HG02571 (cell line): ENCODE data around the gene NDUFB10.

Source experiments
- ATAC-seq: cut with Tn5 transposase; IDR thresholded peaks from one replicate; pipeline ENCODE4 v1.9.1; 2021; ENCODE audit warnings: mild to moderate bottlenecking, moderate library complexity; ENCODE audit not compliant: unreplicated experiment

NDUFB10 gene

DNA sequence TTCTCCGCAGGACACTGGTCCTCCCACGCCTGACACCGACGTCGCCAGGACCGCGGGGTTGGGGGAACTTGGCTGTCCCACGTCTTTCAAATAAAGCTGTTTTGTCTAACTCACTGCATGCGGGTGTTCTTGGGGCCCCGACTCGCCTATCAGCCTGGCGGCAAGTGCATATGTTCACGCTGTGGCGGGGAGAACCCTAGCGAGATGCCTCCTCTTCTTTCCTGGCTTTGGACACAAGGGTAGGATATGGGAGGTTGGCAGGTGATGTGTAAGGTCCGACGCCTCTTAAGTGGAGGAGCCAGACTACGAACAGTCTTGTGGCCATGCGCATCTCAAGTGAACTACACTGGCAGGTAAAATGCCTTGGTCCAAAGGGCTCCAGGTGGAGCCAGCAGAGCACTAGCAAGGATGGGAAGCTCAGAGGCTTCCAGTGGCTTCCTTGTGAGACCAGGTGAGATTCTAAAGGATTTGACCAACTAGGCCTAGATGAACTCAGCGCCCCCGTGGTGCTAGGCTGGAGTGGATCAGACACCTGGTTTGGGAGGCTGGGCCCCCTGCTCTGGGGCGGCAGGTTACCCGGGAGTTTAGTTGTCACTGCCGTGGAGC is 6.2 kb downstream of the NDUFB10 start:
- no peak for ATAC-seq

DNA sequence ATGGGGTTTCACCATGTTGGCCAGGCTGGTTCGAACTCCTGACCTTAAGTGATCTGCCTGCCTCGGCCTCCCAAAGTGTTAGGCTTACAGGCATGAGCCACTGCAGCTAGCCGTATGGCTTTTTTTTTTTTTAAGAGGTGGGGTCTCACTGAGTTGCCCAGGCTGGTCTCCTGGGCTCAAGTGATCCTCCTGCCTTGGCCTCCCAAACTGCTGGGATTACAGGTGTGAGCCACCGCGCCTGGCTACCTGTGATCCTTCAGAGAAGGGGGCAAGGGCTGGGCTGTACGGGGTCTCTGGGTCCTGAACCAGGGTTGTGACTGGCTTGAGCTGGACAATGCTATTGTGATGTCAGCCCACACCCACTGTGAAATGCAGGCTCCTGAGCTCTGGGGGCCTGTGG is 7.1 kb downstream of the NDUFB10 start, which contains the start of gene RNF151:
Gene RNF151 (plus strand): TSS at position 397 of the 400 bp plus-strand sequence. CDS start 26 bp downstream, outside the sequence.
- no peak for ATAC-seq

DNA sequence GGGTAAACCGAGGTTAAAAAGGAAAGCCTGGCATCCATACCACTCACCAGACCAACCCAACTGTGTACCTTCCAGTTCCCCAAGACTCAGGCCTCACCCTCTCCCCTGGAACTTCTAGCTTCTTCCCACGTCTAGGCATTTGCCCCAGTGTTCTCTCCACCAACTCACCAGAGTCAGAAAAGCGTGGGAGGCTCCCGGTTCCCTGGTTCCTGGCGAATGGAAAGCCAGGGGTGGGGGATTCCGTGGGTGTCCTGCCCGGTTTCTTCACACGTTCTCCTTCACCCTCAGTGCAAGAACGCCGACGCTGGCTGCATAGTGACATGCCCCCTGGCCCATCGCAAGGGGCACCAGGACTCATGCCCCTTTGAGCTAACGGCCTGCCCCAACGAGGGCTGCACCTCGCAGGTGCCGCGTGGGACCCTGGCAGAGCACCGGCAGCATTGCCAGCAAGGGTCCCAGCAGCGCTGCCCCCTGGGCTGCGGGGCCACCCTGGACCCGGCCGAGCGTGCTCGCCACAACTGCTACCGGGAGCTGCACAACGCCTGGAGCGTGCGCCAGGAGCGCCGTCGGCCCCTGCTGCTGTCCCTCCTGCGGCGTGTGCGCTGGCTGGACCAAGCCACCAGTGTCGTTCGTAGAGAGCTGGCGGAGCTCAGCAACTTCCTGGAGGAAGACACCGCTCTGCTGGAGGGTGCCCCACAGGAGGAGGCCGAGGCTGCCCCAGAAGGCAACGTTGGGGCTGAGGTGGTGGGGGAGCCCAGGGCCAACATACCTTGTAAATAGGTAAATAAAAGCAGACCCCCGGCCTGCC is 9.0 kb downstream of the NDUFB10 start:
- ATAC-seq, result no peak

DNA sequence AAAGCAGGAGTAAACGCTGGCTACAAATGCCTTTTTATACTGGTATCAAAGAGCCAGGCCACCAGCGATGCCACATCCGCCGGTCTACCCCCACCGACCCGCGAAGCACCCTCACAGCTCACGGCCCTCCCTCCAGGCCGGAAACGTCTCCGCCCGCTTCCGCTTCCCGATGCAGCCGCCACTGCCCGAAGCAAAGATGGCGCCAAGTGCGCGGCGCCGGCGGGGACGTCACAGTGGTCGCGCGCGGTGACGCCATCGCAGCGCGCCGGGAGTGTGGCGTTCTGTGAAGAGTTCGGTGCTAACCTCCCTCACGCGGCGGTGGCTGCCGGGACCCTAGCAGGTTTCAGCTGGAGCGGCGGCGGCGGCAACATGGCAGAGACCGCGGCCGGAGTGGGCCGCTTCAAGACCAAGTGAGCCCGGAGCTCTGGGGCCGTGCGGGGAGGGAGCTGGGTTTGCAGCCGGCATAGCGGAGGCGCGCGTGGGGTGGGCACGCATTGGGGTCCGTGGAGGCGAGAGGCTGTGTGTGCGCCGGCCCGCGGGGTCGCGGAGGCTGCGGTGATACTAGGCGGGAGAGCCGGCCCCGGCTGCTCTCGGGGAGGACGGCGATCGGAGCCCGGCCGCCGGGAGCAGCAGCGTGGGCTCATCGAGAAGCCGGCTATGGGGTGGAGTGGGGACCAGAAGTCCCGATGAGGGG is 12.6 kb downstream of the NDUFB10 start, which contains the start of gene TBL3:
Gene TBL3 (plus strand): TSS at position 258 of the 694 bp plus-strand sequence. CDS start 112 bp downstream, at position 370.
- ATAC-seq, result peak; percentile 66

DNA sequence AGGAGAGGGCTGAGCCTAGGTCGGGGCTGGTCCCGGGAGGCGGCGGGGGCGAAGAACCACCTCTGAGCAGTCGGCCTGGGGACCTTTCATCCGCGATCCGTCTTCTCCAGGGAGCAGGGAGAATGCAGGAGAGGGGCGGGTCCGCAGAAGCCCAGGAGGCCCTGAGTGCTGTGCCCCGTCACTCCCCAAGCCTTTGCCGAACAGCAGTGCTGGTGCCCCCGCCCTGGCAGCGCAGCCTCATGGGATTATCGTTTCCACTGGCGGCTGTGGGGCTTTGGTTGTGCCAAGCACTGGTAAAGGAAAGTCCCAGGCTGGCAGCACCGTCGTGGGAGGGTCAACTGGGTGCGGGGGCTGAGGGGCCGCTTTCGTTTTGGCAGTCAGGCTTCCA is 13.1 kb downstream of the NDUFB10 start:
- ATAC-seq, result no peak

DNA sequence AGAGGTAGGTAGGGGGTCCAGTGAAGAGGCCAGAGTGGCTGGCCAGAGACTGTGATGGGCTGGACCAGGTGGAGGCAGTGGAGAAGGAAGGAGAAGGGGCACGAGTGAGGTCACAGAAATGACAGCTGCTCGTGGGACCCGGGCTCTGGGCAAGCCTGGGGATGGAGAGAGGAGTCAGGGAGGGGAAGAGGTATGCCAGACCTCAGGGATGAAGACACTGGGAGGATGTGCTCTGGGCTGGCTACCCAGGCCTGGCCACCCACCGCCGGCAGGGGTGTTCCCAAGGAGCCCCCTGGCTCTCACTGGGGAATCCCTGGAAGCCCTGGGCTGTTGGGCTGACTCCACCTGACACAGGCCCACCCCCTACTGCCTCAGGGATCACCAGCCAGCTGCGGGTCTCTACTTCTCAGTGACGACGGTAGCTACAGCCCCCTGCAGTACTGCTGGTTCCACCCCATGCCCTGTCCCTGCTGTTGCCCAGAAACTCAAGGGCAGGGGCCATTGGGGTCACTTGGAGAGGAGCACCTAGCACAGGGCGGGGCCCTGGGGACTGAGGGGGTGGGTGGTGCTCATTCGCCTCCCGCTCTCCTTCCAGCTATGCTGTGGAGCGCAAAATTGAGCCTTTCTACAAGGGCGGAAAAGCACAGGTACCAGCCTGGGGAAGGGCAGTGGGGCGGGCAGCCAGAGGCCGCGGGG is 14.3 kb downstream of the NDUFB10 start:
- no peak for ATAC-seq

DNA sequence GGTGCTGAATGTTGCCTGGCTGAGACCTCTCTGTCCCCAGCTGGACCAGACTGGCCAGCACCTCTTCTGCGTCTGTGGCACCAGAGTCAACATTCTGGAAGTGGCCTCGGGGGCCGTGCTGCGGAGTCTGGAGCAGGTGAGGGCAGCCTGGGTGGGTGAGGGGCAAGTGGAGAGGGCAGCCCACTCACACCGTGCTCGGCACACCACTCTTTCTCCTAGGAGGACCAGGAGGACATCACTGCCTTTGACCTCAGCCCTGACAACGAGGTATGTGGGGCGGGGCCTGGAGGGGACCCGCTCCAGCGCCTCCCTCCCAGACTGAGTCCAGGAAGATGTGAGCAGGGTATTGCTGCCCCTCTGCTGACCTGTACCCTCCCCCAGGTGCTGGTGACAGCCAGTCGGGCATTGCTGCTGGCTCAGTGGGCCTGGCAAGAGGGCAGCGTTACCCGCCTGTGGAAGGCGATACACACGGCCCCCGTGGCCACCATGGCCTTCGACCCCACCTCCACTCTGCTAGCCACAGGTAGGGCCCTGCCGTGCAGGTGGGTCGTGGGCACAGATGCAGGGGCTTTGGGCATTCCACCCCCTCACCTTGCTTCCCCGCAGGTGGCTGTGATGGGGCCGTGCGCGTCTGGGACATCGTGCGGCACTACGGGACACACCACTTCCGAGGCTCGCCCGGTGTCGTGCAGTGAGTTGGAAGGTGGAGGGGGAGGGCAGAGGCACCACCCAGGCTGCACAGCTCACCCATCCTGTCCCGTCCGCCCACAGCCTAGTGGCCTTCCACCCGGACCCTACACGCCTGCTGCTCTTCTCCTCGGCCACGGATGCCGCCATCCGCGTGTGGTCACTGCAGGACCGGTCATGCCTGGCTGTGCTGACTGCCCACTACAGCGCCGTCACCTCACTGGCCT is 15.1 kb downstream of the NDUFB10 start:
- ATAC-seq, result no peak

DNA sequence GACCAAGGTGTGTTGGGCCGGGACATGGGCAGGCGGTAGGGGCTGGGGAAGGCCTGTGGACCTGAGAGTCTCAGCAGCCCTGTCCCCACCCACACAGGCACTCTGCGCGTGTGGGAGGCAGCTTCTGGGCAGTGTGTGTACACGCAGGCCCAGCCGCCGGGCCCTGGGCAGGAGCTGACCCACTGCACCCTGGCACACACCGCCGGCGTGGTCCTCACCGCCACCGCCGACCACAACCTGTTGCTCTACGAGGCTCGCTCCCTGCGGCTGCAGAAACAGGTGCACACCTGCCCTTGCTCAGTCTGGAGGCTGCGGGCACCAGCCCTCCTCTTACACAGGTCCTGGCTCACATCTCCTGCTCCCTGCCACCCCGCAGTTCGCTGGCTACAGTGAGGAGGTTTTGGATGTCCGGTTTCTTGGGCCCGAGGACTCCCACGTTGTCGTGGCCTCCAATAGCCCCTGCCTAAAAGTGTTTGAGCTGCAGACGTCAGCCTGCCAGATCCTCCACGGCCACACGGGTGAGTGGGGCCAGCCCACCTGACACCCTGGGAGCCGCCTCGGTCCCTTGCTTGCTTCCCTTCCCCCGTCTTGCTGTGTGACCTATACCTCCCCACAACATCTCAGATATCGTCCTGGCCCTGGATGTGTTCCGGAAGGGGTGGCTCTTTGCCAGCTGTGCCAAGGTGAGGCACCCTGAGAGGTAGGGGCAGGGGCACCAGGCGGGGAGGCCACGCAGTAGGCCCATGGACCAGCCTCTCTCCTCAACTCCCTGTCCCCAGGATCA is 16.3 kb downstream of the NDUFB10 start:
- no peak for ATAC-seq

DNA sequence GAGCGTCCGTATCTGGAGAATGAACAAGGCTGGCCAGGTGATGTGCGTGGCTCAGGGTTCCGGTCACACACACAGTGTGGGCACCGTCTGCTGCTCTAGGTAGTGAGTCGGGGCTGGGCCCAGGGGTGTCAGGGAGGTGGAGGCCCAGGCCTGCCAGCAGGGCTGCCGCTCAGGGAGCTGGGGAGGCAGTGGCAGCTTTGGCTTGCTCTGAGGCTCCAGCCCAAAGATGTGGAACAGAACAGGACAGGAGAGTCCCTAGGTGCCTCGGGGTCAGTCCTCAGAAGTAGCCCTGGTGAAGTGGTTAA is 16.8 kb downstream of the NDUFB10 start:
- ATAC-seq, result no peak

DNA sequence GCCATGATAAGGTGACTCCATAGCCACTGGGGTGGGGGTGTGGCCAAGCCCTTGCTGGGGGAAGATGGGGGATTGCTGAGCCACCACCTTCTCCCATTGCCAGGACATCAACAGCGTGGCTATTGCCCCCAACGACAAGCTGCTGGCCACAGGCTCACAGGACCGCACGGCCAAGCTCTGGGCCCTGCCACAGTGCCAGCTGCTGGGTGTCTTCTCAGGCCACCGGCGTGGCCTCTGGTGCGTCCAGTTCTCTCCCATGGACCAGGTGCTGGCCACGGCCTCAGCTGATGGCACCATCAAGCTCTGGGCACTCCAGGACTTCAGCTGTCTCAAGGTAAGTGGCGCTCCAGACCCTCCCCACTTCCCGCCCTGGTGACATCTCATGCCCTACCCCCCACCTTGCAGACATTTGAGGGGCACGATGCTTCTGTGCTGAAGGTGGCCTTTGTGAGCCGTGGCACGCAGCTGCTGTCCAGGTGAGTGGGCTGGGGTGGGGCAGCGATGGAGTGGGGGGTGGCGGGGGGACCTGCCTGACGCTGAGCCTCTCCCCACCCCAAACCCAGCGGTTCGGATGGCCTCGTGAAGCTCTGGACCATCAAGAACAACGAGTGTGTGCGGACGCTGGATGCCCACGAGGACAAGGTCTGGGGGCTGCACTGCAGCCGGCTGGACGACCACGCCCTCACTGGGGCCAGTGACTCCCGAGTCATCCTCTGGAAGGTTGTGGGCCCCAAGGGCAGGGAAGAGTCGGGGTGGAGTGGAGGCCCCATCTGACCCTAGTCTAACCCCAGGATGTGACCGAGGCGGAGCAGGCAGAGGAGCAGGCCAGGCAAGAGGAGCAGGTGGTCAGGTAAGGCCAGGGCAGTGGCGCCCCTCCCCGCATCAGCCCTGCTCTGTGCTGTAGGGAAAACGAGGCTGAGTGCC is 17.9 kb downstream of the NDUFB10 start:
- no peak for ATAC-seq

DNA sequence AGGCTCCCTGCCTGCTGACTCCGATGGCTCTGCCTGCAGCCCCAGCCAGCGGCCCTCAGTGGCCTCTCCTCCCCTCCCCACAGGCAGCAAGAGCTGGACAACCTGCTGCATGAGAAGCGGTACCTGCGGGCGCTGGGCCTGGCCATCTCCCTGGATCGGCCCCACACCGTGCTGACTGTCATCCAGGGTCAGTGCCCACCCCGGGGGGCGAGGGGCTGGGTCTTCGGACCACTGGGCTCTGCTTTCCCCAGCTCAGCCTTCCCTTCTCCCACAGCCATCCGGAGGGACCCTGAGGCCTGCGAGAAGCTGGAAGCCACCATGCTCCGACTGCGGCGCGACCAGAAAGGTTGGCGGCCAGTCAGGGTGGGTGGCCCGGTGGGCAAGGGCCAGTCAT is 18.5 kb downstream of the NDUFB10 start:
- no peak for ATAC-seq

DNA sequence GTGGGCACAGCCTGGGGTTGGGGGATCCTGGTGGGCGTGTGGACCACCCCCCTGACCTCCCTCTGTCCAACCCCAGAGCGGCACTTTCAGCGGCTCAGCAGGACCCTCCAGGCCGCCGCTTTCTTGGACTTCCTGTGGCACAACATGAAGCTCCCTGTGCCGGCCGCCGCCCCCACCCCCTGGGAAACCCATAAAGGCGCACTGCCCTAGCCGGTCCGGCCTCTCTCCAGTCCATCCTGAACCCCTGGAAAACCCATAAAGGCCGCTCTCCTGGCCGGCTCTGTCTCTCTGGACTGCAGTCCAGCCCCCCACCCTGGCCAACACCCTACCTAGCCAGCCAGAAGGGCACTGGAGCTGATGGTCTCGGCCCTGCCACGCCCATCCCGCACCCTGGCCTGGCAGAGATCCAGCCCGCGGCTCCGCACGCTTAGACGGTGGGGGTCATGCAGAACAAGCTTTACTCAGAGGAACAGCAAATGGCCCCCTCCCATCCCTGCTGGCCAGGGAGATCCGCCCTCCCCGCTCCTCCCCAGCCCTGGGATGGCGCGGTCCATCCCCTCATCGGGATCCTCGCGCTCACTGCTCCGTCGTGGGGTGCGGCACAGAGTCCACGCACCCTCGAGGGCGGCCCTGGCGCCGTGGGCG is 19.3 kb downstream of the NDUFB10 start:
- no peak for ATAC-seq

DNA sequence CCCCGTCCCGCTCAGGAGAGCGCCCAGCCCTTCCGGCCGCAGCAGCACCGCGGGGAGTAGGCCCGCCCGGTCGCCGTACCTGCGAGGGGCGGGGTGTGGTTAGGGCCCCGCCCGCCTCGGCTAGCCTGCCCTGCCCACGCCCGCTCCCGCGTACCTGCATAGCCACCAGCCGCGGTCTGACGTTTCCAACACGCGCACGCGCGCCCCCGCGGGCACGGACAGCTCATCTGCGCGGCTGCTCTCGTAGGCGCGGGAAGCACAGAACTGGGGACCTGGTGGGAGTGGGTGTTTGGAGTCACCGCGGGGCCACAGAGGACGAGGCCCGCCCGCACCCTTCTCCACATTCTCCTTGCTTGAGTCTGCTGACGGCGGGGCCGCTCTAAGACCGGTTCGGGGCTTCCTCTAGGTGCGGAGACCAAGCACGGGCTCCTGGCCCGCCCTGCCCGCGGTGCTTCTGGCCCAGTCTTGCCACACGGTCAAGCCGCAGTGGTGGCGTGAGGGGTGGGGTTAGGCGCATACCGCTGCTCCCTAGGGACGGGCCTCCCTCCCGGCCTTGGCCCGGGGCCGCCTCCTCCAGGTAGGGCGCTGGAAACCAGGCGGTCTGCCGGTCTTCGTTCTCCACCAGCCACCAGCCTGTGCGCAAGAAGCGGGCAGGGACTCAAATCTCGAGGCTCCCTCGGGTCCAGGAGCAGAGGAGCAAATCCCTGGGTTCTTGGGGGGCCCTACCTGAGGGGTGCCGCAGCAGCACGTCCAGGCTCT is 20.1 kb downstream of the NDUFB10 start:
- ATAC-seq, result no peak

DNA sequence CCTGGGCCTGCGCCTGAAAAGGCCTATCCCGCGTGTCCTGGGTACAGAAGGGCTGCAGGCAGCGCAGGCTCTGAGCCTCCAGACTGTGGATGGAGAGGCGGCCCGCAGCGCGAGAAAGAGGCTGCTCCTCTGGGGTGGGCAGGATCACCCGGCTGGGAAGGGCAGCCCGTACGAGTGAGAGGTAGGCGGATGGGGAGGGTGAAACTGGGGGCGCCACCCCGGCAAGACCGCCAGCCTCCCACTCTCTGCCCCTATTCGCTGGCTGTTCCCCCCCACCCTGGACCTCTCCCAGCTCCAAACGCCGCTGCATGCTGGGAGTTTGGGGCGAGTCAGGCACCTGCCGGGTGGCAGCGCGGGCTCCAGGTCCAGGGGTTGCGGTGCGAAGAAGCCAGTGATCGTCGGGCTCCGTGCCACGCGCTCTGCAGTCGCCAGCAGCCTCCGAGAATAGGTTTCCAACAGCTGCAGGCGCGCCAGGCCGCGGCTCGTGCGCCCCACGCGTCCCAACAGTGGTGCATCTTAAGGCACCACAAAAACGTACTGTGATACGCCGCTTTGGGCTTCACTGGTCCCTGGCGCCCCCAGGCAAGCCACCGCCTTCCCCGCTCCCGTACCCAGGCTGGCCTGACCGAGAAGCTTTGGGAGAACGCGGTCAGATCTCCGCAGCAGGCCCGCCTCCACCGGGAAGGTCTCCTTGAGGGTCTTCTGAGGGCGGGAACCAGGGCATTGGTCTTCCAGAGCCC is 20.9 kb downstream of the NDUFB10 start:
- ATAC-seq, result no peak

DNA sequence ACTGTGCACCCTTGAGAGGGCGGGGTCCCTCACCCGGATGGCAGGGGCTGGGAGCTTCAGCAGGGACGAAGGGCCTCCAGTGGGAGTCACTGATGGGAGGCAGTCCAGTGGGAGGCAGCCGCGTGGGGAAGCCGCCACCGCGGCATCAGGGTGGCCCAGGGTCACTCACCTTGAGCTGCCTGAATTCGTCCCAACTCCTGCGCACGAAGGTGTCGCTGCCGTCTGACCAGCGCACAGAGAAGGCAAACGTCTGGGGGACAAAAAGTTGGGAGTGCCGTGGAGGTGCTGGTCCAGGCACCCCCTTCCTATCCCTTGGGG is 21.4 kb downstream of the NDUFB10 start:
- ATAC-seq, result no peak

DNA sequence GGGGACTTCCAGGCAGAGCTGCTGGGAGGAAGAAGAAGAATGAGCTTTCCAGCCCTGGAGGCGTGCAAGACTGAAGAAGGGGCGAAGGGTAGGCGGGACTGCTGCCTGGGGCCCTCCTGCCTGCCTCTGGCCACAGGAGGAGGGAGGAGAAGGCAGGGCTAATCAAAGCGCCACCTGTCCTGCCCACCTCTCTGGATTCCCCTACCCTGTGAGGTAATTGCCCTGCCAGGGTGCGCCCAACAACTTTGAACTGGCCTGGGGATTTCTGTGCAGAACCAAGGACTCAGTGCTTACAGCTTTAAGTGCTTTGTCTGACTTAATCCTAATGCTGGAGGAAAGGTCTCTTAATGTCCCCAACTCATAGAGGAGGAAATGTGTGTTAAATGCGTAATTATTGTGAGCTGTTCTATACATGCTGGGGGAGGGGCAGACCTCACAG is 22.1 kb downstream of the NDUFB10 start, which contains the start of gene NOXO1:
Gene NOXO1 (minus strand): TSS at position 72 of the 439 bp plus-strand sequence. CDS start 290 bp downstream, outside the sequence.
- ATAC-seq, result no peak
